ENCODE measurements around the gene FGF13.

Gene FGF13

GRCh38 chrX:138711399-138712347 is at the start of gene FGF13:
TSS of gene FGF13 (minus strand) at chrX:138711717. CDS start at chrX:138711003, 714 bp downstream.
- FAIRE-seq (no peak), DNase-seq (ENCODE audit: insufficient read length, low spot score) (no peak)

DNA sequence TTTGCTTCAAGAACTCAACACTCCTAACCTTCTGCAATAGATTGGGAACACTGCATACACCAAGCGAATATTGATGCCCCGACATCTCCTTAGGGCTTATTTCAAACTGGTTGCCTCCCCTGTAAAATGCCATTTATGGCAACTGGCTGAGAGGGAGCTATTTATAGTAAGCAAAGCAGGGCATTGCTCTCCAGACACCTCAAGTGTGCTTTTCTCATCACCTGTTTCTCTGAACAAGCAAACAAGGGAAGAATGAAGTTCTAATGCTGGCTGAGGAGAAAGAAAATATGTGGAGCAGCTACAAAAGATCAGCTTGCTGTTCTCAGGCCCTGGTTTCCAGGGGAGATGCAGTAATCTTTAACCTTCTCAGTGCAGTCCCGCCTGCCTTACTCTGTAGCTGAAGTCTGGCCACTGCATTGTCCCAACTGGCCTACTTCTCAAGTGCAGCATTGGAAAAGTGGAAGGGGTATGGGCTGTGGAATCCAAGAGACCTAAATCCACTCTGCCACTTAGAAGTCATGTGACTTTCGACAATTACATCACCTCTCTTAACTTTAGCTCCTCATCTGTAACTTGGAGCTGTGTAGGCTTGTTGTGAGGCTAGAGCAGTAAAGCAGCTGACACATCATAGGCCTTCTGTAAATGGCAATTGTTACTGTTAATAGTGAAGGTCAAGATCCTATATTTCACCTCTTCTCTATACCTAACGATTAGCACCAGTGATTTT is 47.9 kb upstream of the FGF13 start:
- FAIRE-seq (no peak), DNase-seq (ENCODE audit: insufficient read length, low spot score) (no peak)
- no peak for TF ChIP-seq CTCF (IDR thresholded peaks at IDR 0.05; ENCODE audit: insufficient read depth, missing control alignments)

More at GRCh38 chrX:138711399-138712347, at the start of gene FGF13:
- peak; percentile 36 for TF ChIP-seq CTCF (IDR thresholded peaks at IDR 0.05; ENCODE audit: insufficient read depth, missing control alignments)

- FAIRE-seq (no peak), DNase-seq (ENCODE audit: insufficient read length, low spot score) (no peak)
- TF ChIP-seq CTCF (IDR thresholded peaks at IDR 0.05; ENCODE audit: insufficient read depth, missing control alignments), result no peak
These were observed 44.7 kb upstream of the FGF13 start for GRCh38 chrX:138756234-138756633.

GRCh38 chrX:138754861-138755260 is 43.3 kb upstream of the FGF13 start:
- DNase-seq (ENCODE audit: insufficient read length, low spot score) (no peak), FAIRE-seq (no peak)
- TF ChIP-seq CTCF (IDR thresholded peaks at IDR 0.05; ENCODE audit: insufficient read depth, missing control alignments), result no peak

GRCh38 chrX:138748480-138748879 is 37.0 kb upstream of the FGF13 start:
- peak; percentile 36 for TF ChIP-seq CTCF (IDR thresholded peaks at IDR 0.05; ENCODE audit: insufficient read depth, missing control alignments)
- FAIRE-seq, result no peak
- DNase-seq (ENCODE audit: insufficient read length, low spot score), result no peak

DNA sequence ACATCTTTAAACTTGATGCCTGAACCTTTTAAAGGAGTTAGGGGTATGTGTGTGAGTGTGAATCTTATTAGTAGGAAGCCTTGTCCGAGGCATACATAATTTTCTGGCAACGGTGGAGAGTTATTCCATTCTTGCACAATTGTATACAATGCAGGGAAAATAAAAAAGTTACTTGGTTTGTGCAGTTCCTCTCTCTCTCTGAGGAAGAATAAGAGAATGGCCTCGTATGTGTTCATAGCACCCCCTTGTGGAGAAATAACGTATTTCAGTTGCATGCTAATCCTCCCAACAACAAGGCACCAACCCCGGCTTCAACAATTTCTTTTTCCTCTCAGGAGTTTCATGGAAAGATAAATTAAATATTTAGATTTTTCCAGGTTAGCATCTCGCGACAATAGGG is 33.7 kb upstream of the FGF13 start:
- peak; percentile 44 for TF ChIP-seq CTCF (IDR thresholded peaks at IDR 0.05; ENCODE audit: insufficient read depth, missing control alignments)
- FAIRE-seq, result no peak
- no peak for DNase-seq (ENCODE audit: insufficient read length, low spot score)

Measured in D721Med (cell line).